Lower leg skin (tissue), 4 donors: ENCODE results near the gene QRICH2. TPM values are rescaled to one million over a fixed set of nuclear protein-coding genes. Genes with fewer than 3 reads are reported as not detected.
"Not testable (repeated sequence)": the region's sequence is repeated elsewhere in the genome, so short reads cannot be mapped to it uniquely, and the experiment has no call there.

Source experiments
- DNase-seq, 2 donors: peaks; one replicate each; pipeline ENCODE4 v3.0.0-alpha.2; 2019; ENCODE audit warnings: low spot score in 2 of 2
- H3K4me3 ChIP-seq: fragments of 200-600 bp; sonication (generic); 2 replicates; pipeline ENCODE4 v1.5.1; 2017; ENCODE audit warnings: mild to moderate bottlenecking, low read depth; ENCODE audit not compliant: poor library complexity, severe bottlenecking
- POLR2A ChIP-seq, 2 donors: fragments of 450-650 bp; IDR thresholded peaks; one replicate each; pipeline ENCODE4 v1.6.1; 2016 to 2017; ENCODE audit warnings: antibody characterized with exemption in 2 of 2, mild to moderate bottlenecking in 1 of 2, moderate library complexity in 1 of 2
- WGBS, 2 donors: methylation state at CpG; one replicate each; pipeline ENCODE4 v1.1.5; 2018; 5-methylcytosine and 5-hydroxymethylcytosine counted together
- intact Hi-C: fragments of 100-400 bp; cut with DNase I; formaldehyde crosslinking; loops from one replicate; pipeline ENCODE4 v1.15.0; 2023; ENCODE audit warnings: low total_unique reads
- total RNA-seq, 4 donors: library from RNA; depleted of rRNA; stranded (reverse); fragments of >200 nt; gene quantifications; one replicate each; pipeline ENCODE4 v1.1.0, GENCODE V29; 2016
- TF ChIP-seq, protein P1 (sequence below), 3 donors: fragments of 450-650 bp; IDR thresholded peaks; one replicate each; pipeline ENCODE4 v1.5.1; 2016; ENCODE audit warnings: antibody characterized with exemption in 3 of 3, mild to moderate bottlenecking in 3 of 3, moderate library complexity in 2 of 3

QRICH2 gene
- total RNA-seq, 4 donors from 2014 or later: 0.88 to 3.3 (median 1.8) TPM

DNA sequence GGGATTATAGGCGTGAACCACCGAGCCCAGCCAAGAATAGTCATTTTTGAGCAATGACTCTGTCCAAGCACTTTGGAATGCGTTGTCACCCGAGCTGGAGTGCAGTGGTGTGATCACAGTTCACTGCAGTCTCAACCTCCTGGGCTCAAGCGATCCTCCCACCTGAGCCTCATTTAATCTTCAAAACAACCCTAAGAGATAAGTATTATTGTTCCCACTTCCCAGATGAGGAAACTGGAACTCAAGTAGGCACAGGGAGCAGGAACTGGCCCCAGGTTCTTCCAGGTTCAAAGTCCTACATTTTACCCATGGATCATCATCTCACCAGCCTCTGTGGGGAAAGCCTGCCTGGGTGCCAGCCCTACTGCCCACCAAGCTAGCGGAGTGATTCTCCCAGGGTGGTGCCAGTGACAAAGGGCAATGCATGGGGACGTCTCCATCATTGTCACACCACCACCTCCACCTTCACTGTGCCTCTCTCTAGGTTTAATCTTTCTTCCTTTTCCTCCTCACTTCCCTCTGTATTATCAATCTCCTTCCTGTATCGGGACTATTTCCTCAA is 56.5 kb downstream of the QRICH2 start:
- H3K4me3 ChIP-seq: no peak overlapping the region
- intact Hi-C loops: no loop called here
- WGBS, 2 donors: 84 to 90% methylated on average over 8 of the region's 8 CpGs
- peak in 1 of 2 donors; percentile 56 for DNase-seq
- no peak for TF ChIP-seq POLR2A (IDR thresholded peaks at IDR 0.05)
- TF ChIP-seq, protein P1, sequence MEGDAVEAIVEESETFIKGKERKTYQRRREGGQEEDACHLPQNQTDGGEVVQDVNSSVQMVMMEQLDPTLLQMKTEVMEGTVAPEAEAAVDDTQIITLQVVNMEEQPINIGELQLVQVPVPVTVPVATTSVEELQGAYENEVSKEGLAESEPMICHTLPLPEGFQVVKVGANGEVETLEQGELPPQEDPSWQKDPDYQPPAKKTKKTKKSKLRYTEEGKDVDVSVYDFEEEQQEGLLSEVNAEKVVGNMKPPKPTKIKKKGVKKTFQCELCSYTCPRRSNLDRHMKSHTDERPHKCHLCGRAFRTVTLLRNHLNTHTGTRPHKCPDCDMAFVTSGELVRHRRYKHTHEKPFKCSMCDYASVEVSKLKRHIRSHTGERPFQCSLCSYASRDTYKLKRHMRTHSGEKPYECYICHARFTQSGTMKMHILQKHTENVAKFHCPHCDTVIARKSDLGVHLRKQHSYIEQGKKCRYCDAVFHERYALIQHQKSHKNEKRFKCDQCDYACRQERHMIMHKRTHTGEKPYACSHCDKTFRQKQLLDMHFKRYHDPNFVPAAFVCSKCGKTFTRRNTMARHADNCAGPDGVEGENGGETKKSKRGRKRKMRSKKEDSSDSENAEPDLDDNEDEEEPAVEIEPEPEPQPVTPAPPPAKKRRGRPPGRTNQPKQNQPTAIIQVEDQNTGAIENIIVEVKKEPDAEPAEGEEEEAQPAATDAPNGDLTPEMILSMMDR (IDR thresholded peaks at IDR 0.05): no peak

DNA sequence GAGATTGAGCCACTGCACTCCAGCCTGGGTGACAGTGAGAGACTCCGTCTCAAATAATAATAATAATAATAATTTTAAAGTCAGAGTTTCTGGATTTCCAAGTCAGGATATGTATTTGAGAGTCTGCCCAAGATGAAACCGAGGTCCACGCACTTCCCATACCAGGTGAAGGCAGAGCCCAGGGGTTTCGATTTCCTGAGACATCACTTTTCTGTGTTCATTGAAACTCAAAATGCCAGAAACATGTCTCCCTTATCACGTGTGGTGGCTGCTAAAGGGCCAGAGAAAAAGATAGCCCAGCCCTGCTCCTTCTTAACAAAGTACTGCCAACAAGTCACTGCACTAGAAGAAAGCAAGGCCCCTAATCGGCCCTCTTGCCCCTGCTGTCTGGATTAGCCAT is 57.9 kb downstream of the QRICH2 start:
- intact Hi-C loops: no loop called here

DNA sequence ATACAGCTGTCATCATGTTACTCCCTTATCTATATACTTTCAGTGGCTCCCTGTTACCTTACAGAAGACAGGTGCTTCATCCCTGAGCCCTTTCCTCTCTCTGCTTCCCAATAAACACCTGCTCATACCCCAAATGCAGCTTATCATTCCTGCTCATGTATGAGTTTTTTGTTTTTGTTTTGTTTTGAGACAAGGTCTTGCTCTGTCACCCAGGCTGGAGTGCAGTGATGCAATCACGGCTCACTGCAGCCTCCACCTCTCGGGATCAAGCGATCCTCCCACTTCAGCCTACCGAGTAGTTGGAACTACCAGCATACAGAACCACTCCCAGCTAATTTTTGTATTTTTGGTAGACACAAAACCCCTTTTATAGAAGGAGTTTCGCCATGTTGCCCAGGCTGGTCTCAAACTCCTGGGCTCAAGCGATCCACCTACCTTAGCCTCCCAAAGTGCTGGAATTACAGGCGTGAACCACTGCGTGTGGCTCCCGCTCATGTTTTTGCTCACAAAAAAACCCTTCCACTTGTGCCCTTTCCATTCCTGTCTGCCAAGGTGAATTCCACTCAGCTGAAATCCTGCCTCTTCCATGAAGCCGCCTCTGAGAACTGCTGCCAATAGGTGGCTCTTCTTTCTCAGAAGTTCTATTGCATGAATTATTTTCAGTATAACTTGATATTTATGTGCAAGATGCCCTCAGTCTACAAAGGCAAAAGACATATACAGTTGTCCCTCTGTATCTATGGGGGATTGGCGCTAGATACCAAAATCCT is 59.9 kb downstream of the QRICH2 start:
- 67% methylated on average over 11 of the region's 11 CpGs for WGBS, 2 donors
- TF ChIP-seq POLR2A (IDR thresholded peaks at IDR 0.05): no peak
- TF ChIP-seq, protein P1 (IDR thresholded peaks at IDR 0.05): no peak
- intact Hi-C loops: no loop called here
- DNase-seq: peak in 1 of 2 donors; percentile 63
- H3K4me3 ChIP-seq: no peak overlapping the region

More for the DNA sequence above, 57.9 kb downstream of the QRICH2 start:
- WGBS, 2 donors: 90 to 91% methylated on average over 6 of the region's 6 CpGs
- DNase-seq: peak in 1 of 2 donors; percentile 42
- TF ChIP-seq, protein P1 (IDR thresholded peaks at IDR 0.05): no peak
- TF ChIP-seq POLR2A (IDR thresholded peaks at IDR 0.05): no peak
- H3K4me3 ChIP-seq: no peak overlapping the region

DNA sequence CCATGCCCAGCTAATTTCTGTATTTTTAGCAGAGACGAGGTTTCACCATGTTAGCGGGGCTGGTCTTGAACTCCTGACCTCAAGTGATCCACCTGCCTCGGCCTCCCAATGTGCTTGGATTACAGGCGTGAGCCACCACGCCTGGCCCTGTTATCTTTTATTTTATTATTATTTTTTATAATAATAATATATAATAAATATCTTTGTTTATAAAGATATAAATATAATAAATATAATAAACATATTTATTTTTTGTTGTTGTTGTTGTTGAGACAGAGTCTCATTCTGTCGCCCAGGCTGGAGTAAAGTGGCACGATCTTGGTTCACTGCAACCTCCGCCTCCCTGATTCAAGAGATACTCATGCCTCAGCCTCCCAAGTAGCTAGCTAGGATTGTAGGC is 60.8 kb downstream of the QRICH2 start:
- no peak for DNase-seq
- TF ChIP-seq, protein P1 (IDR thresholded peaks at IDR 0.05): no peak
- no peak for TF ChIP-seq POLR2A (IDR thresholded peaks at IDR 0.05)
- WGBS, 2 donors: 92 to 93% methylated on average over 8 of the region's 8 CpGs
- intact Hi-C loops: no loop called here
- H3K4me3 ChIP-seq: no peak overlapping the region

DNA sequence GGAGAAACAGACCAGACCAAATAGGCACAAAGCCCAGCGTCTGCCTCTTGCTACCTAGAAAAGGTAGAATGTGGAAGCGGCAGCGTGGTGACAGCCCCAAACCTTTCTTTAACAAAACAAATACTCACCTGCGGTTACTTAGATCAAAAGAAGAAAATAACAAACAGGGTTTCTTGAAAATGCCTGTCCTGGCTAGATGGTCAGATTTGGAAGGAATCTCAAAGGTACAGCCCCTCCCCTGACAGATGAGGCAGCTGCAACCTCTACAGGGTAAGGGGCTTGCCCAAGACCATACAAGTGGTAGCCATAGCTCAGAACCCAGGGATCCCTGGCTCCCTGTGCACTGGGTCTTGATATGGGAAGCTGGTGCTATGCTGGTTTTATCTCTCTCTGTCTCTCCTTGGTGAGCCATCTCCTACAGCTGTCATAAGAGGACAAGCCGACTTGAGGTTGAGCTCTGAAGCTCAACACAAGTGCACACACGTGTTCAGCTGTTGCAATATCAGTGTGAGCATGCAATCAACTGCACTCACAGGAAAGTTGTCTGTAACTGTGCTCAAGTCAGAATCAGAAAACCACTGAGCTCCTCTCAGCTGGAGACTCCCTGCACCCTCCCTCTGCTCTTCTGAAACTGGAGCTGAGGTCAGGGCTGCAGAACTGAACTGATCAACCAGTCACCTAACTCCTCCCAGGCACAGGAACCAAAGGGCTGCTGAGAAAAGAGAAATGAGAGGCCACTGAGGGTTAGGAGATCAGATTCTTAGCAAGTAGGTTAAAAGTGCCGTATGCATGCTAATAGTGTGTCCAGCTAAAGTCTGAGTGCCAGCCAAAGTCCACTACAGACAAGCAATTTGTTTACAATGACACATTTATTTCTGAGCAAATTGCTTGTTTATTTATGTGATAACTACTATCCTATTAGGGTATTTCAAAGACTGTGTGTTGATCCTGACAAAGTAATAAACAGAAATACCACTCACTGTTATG is 61.7 kb downstream of the QRICH2 start:
- peak in 1 of 2 donors; percentile 75 for DNase-seq
- TF ChIP-seq, protein P1 (IDR thresholded peaks at IDR 0.05): no peak
- TF ChIP-seq POLR2A (IDR thresholded peaks at IDR 0.05): no peak
- intact Hi-C loops: no loop called here
- H3K4me3 ChIP-seq: no peak overlapping the region
- WGBS, 2 donors: 75 to 80% methylated on average over 7 of the region's 7 CpGs

DNA sequence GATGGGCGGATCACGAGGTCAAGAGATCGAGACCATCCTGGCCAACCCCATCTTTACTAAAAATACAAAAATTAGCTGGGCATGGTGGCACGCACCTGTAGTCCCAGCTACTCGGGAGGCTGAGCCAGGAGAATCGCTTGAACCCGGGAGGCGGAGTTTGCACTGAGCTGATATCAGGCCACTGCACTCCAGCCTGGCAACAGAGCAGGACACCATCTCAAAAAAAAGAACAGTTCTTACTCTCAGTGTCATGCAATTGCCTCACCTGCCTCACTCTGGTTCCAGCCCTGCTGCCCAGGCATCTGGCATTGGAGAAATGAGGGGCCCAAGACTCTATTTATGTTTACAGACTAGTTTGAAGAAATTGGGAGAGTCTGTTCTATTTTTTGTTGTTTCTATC is 63.4 kb downstream of the QRICH2 start:
- WGBS, 2 donors: 89 to 92% methylated on average over 8 of the region's 8 CpGs
- H3K4me3 ChIP-seq, intact Hi-C loops: not testable (repeated sequence)
- DNase-seq: peak in 1 of 2 donors; percentile 52
